Endodermal cell (in vitro differentiated cells): ENCODE data around the gene DDI2. TPM values are rescaled to one million over a fixed set of nuclear protein-coding genes. Genes with fewer than 3 reads are reported as not detected.

Experiments
- DNase-seq: peaks from one replicate; pipeline ENCODE4 v3.0.0-alpha.2; 2017
- H3K27ac ChIP-seq: 2 replicates; pipeline ENCODE4 v1.5.1; 2013; ENCODE audit warnings: mild to moderate bottlenecking, low read depth, low read length, moderate library complexity
- H3K27me3 ChIP-seq: 2 replicates; pipeline ENCODE4 v1.6.1; 2013; ENCODE audit warnings: mild to moderate bottlenecking, low read length, moderate library complexity; ENCODE audit not compliant: insufficient read depth, control insufficient read depth, poor library complexity, severe bottlenecking
- H3K36me3 ChIP-seq: 2 replicates; pipeline ENCODE4 v1.7.0; 2013; ENCODE audit warnings: mild to moderate bottlenecking, low read length, moderate library complexity; ENCODE audit not compliant: control insufficient read depth, insufficient read depth
- H3K4me1 ChIP-seq: one replicate; pipeline ENCODE4 v1.7.0; 2013; ENCODE audit warnings: low read length; ENCODE audit not compliant: control insufficient read depth, insufficient read depth
- H3K4me3 ChIP-seq: 2 replicates; pipeline ENCODE4 v1.5.1; 2013; ENCODE audit warnings: mild to moderate bottlenecking, low read length, moderate library complexity
- H3K9ac ChIP-seq: 2 replicates; pipeline ENCODE4 v1.6.1; 2013; ENCODE audit warnings: mild to moderate bottlenecking, low read length, moderate library complexity; ENCODE audit not compliant: poor library complexity, severe bottlenecking; ENCODE audit errors: extremely low read depth
- H3K9me3 ChIP-seq: 2 replicates; pipeline ENCODE4 v1.6.1; 2013; ENCODE audit warnings: mild to moderate bottlenecking, low read length, moderate library complexity; ENCODE audit not compliant: control insufficient read depth
- H3K27ac Mint-ChIP-seq: 2 replicates; pipeline ENCODE4 v1.8.0; 2020; ENCODE audit warnings: mixed read lengths
- H3K27me3 Mint-ChIP-seq: 2 replicates; pipeline ENCODE4 v1.8.0; 2021; ENCODE audit warnings: mild to moderate bottlenecking, mixed read lengths; ENCODE audit not compliant: insufficient read depth
- H3K36me3 Mint-ChIP-seq: 2 replicates; pipeline ENCODE4 v1.8.0; 2020; ENCODE audit warnings: low read depth, mixed read lengths
- H3K4me1 Mint-ChIP-seq: 2 replicates; pipeline ENCODE4 v1.8.0; 2020; ENCODE audit warnings: mixed read lengths
- H3K4me3 Mint-ChIP-seq: 2 replicates; pipeline ENCODE4 v1.8.0; 2020; ENCODE audit warnings: mild to moderate bottlenecking, moderate library complexity, mixed read lengths
- H3K9me3 Mint-ChIP-seq: 2 replicates; pipeline ENCODE4 v1.8.0; 2020; ENCODE audit warnings: mild to moderate bottlenecking, mixed read lengths
- CTCF ChIP-seq: fragments of 200-600 bp; sonication (generic); conservative IDR thresholded peaks from 2 replicates; pipeline ENCODE4 v1.5.0; 2021; ENCODE audit warnings: antibody characterized with exemption, mild to moderate bottlenecking
- WGBS, 2 experiments: methylation state at CpG; one replicate each; pipeline versions ENCODE4 v1.1.5 to v1.1.7; 2013; ENCODE audit warnings: missing lambda C conversion rate in 2 of 2, mixed read lengths in 1 of 2; ENCODE audit not compliant: insufficient coverage in 1 of 2, insufficient read length in 1 of 2; 5-methylcytosine and 5-hydroxymethylcytosine counted together
- total RNA-seq, 2 donors: library from RNA; stranded (reverse); fragmentation: NEBNext Ultra II Directional in 1 of 2; extraction: Animal tissue kit (Norgen Biotek cat#: 25700) in 1 of 2; gene quantifications; 2 replicates in 1 of 2; 3 replicates in 1 of 2; pipeline ENCODE4 v1.2.1, GENCODE V29; 2021

The DDI2 gene
- total RNA-seq, 2 donors from 2014 or later: 36.0 to 37.6 TPM

- H3K36me3 ChIP-seq: peaks cover 4% of the 10 kb centered on the region
- H3K4me3 ChIP-seq: no peak overlapping the region
- H3K4me1 ChIP-seq: no peaks in the 10 kb centered on the region
- no peak for TF ChIP-seq CTCF
- no peak overlapping the region for H3K9ac ChIP-seq
- Mint-ChIP-seq H3K4me1 (peaks cover 2% of the 10 kb centered on the region), H3K4me3 (no peak overlapping the region), H3K9me3 (no peaks in the 10 kb centered on the region), H3K27me3 (no peaks in the 10 kb centered on the region), H3K27ac (no peak overlapping the region), H3K36me3 (peaks cover 4% of the 10 kb centered on the region)
- H3K27ac ChIP-seq: no peak overlapping the region
- 77 to 84% methylated on average over 7 to 10 of the region's 10 CpGs for WGBS, 2 experiments
- no peaks in the 10 kb centered on the region for H3K9me3 ChIP-seq
- peak; percentile 59 for DNase-seq
- H3K27me3 ChIP-seq: no peaks in the 10 kb centered on the region
Measured at GRCh38 chr1:15669074-15669473, 51.8 kb downstream of the DDI2 start.

- TF ChIP-seq CTCF: no peak
- no peaks in the 10 kb centered on the region for H3K27me3 Mint-ChIP-seq
- H3K36me3 Mint-ChIP-seq: peaks cover 4% of the 10 kb centered on the region
- 91% methylated on average over 3 of the region's 4 CpGs; no CpG with 5 or more reads in 1 of the 2 experiments for WGBS, 2 experiments
- no peaks in the 10 kb centered on the region for H3K9me3 Mint-ChIP-seq
- H3K4me1 Mint-ChIP-seq: peaks cover 2% of the 10 kb centered on the region
- no peak overlapping the region for H3K4me3 ChIP-seq
- H3K9me3 ChIP-seq: no peaks in the 10 kb centered on the region
- H3K27ac ChIP-seq: no peak overlapping the region
- H3K27ac Mint-ChIP-seq: no peak overlapping the region
- no peaks in the 10 kb centered on the region for H3K36me3 ChIP-seq
- no peaks in the 10 kb centered on the region for H3K27me3 ChIP-seq
- peaks cover 3% of the 10 kb centered on the region for H3K4me1 ChIP-seq
- no peak overlapping the region for H3K9ac ChIP-seq
- no peak for DNase-seq
- H3K4me3 Mint-ChIP-seq: no peak overlapping the region
Measured at GRCh38 chr1:15669864-15670263, 52.6 kb downstream of the DDI2 start.

- Mint-ChIP-seq H3K4me1 (peaks cover 2% of the 10 kb centered on the region), H3K9me3 (no peaks in the 10 kb centered on the region), H3K27me3 (no peaks in the 10 kb centered on the region), H3K4me3 (no peak overlapping the region), H3K36me3 (peaks cover 4% of the 10 kb centered on the region), H3K27ac (no peak overlapping the region)
- Histone ChIP-seq H3K27ac (no peak overlapping the region), H3K9ac (no peak overlapping the region), H3K36me3 (no peaks in the 10 kb centered on the region), H3K4me3 (no peak overlapping the region), H3K27me3 (no peaks in the 10 kb centered on the region), H3K4me1 (peaks cover 5% of the 10 kb centered on the region), H3K9me3 (peaks cover 8% of the 10 kb centered on the region)
- TF ChIP-seq CTCF: no peak
- 91% methylated on average over 2 of the region's 2 CpGs; no CpG with 5 or more reads in 1 of the 2 experiments for WGBS, 2 experiments
- DNase-seq: no peak
Measured at GRCh38 chr1:15671430-15671829, 54.2 kb downstream of the DDI2 start.
